Measurements from ENCODE around the gene TRIM42. TPM values are rescaled to one million over a fixed set of nuclear protein-coding genes. Genes with fewer than 3 reads are reported as not detected.

The TRIM42 gene
- total RNA-seq, 1 donor from 2014 or later = not detected

DNA sequence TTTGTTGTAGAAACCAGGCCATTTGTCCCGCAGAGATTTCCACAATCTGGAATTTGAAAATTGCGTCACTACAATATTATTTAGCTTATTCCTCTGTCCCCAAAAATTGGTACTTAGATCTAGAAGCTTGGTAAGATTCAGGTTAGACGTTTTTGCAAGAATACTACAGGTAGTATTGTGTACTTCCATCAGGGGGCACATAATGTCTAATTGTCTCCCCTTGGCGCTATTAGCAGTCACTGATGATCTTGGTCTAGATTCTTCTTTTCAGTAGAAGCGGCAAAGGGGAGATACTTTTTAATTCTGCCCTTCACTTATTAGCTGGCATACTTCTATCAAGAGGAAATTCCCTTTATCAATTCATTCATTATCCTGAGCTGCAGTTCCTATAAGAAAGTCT, 42.6 kb upstream of the TRIM42 start:
- no peak for DNase-seq (ENCODE audit: low spot score)
- peaks cover under 1% of the 10 kb centered on the region for H3K9me3 Mint-ChIP-seq (ENCODE audit: low read depth)
- no peaks in the 10 kb centered on the region for H3K27me3 Mint-ChIP-seq (ENCODE audit: low read depth)
- no peak overlapping the region for H3K4me3 Mint-ChIP-seq (ENCODE audit: unreplicated experiment)
- H3K36me3 Mint-ChIP-seq (ENCODE audit: low read depth) = no peaks in the 10 kb centered on the region
- H3K4me1 Mint-ChIP-seq (ENCODE audit: low read depth) = peaks cover 34% of the 10 kb centered on the region
- no peak overlapping the region for H3K27ac Mint-ChIP-seq (ENCODE audit: unreplicated experiment)
- TF ChIP-seq, protein P1, sequence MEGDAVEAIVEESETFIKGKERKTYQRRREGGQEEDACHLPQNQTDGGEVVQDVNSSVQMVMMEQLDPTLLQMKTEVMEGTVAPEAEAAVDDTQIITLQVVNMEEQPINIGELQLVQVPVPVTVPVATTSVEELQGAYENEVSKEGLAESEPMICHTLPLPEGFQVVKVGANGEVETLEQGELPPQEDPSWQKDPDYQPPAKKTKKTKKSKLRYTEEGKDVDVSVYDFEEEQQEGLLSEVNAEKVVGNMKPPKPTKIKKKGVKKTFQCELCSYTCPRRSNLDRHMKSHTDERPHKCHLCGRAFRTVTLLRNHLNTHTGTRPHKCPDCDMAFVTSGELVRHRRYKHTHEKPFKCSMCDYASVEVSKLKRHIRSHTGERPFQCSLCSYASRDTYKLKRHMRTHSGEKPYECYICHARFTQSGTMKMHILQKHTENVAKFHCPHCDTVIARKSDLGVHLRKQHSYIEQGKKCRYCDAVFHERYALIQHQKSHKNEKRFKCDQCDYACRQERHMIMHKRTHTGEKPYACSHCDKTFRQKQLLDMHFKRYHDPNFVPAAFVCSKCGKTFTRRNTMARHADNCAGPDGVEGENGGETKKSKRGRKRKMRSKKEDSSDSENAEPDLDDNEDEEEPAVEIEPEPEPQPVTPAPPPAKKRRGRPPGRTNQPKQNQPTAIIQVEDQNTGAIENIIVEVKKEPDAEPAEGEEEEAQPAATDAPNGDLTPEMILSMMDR (IDR thresholded peaks at IDR 0.05) = no peak

- Mint-ChIP-seq H3K4me1 (ENCODE audit: low read depth) (peaks cover 29% of the 10 kb centered on the region), H3K27ac (ENCODE audit: unreplicated experiment) (no peak overlapping the region), H3K36me3 (ENCODE audit: low read depth) (no peaks in the 10 kb centered on the region), H3K4me3 (ENCODE audit: unreplicated experiment) (no peak overlapping the region), H3K27me3 (ENCODE audit: low read depth) (no peaks in the 10 kb centered on the region), H3K9me3 (ENCODE audit: low read depth) (no peaks in the 10 kb centered on the region)
- TF ChIP-seq, protein P1 (IDR thresholded peaks at IDR 0.05) = no peak
- DNase-seq (ENCODE audit: low spot score) = no peak
Measured at GRCh38 chr3:140636406-140637138, 41.3 kb upstream of the TRIM42 start.

DNA sequence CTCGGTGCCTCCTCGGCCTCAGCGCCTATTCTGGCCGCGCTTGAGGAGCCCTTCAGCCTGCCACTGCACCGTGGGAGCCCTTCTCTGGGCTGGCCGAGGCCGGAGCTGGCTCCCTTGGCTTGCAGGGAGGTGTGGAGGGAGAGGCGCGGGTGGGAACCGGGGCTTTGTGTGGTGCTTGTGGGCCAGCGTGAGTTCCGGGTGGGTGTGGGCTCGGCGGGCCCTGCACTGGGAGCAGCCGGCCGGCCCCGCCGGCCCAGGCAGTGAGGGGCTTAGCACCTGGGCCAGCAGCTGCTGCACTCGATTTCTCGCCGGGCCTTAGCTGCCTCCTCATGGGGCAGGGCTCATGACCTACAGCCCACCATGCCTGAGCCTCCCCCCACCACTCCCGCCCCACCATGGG, 26.6 kb upstream of the TRIM42 start:
- H3K36me3 Mint-ChIP-seq (ENCODE audit: low read depth) = peaks cover under 1% of the 10 kb centered on the region
- DNase-seq (ENCODE audit: low spot score) = no peak
- H3K27ac Mint-ChIP-seq (ENCODE audit: unreplicated experiment) = no peak overlapping the region
- TF ChIP-seq, protein P1 (IDR thresholded peaks at IDR 0.05) = no peak
- H3K4me1 Mint-ChIP-seq (ENCODE audit: low read depth) = peaks cover 8% of the 10 kb centered on the region
- peaks cover 11% of the 10 kb centered on the region for H3K9me3 Mint-ChIP-seq (ENCODE audit: low read depth)
- no peaks in the 10 kb centered on the region for H3K27me3 Mint-ChIP-seq (ENCODE audit: low read depth)
- no peak overlapping the region for H3K4me3 Mint-ChIP-seq (ENCODE audit: unreplicated experiment)

GRCh38 chr3:140655678-140656077, 22.2 kb upstream of the TRIM42 start:
- Mint-ChIP-seq H3K4me3 (ENCODE audit: unreplicated experiment) (no peak overlapping the region), H3K27ac (ENCODE audit: unreplicated experiment) (no peak overlapping the region), H3K9me3 (ENCODE audit: low read depth) (peaks cover 27% of the 10 kb centered on the region), H3K4me1 (ENCODE audit: low read depth) (peaks cover 6% of the 10 kb centered on the region), H3K36me3 (ENCODE audit: low read depth) (peaks cover 8% of the 10 kb centered on the region), H3K27me3 (ENCODE audit: low read depth) (no peaks in the 10 kb centered on the region)
- TF ChIP-seq, protein P1 (IDR thresholded peaks at IDR 0.05) = no peak
- DNase-seq (ENCODE audit: low spot score) = no peak

DNA sequence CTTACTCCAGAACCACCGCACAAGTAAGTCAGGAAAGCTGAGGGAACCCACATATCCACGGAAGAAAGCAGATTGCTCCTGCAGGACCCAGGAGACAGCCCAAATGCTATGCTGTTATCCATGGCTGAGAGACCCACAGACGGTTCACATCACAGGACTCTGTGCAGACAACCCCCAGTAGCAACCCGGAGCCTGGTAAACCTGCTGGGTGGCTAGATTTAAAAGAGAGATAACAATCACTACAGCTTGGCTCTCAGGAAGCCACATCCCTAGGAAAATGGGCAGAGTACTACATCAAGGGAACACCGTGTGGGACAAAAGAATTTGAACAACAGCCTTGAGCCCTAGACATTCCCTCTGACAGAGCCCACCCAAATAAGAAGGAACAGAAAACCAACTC, 13.8 kb upstream of the TRIM42 start:
- Mint-ChIP-seq H3K27me3 (ENCODE audit: low read depth) (peaks cover 2% of the 10 kb centered on the region), H3K4me3 (ENCODE audit: unreplicated experiment) (no peak overlapping the region), H3K9me3 (ENCODE audit: low read depth) (peaks cover 52% of the 10 kb centered on the region), H3K4me1 (ENCODE audit: low read depth) (no peaks in the 10 kb centered on the region), H3K27ac (ENCODE audit: unreplicated experiment) (no peak overlapping the region), H3K36me3 (ENCODE audit: low read depth) (peaks cover 19% of the 10 kb centered on the region)
- TF ChIP-seq, protein P1 (IDR thresholded peaks at IDR 0.05) = no peak
- no peak for DNase-seq (ENCODE audit: low spot score)

All from chondrocyte (in vitro differentiated cells).